Measurements from ENCODE around the gene CLSTN2.

- TF ChIP-seq CTCF (tag by site-specific recombination; IDR thresholded peaks at IDR 0.05): no peak
- TF ChIP-seq ZBTB26 (tag by site-specific recombination; optimal IDR thresholded peaks at IDR 0.05): no peak
- no peak for TF ChIP-seq REST (tag by site-specific recombination; IDR thresholded peaks at IDR 0.05)
- no peak for TF ChIP-seq ZNF274 (IDR thresholded peaks at IDR 0.05; ENCODE audit: low read length)
- TF ChIP-seq ZNF274 (tag by site-specific recombination; IDR thresholded peaks at IDR 0.05; ENCODE audit: borderline replicate concordance): no peak
- TF ChIP-seq ZFP3 (tag by site-specific recombination; IDR thresholded peaks at IDR 0.05; ENCODE audit: low read depth): no peak
- no peak for TF ChIP-seq ZNF24 (tag by site-specific recombination; IDR thresholded peaks at IDR 0.05)
These were observed 5.6 kb downstream of the CLSTN2 start for GRCh38 chr3:139940622-139941021.

Measured in HEK293 (cell line).